Measurements from ENCODE around the gene IQSEC3.
"Not testable (repeated sequence)": the region's sequence is repeated elsewhere in the genome, so short reads cannot be mapped to it uniquely, and the experiment has no call there.

GRCh38 chr12:187986-188909, 121.7 kb downstream of the IQSEC3 start:
- not testable (repeated sequence) for TF ChIP-seq CTCF (IDR thresholded peaks at IDR 0.05 in 4 of 5, conservative IDR thresholded peaks at IDR 0.05 in 1 of 5); POLR2A (IDR thresholded peaks at IDR 0.05)
